NCI-H1048 (cell line): ENCODE results near the gene ZNF620.
"Not testable (repeated sequence)": the region's sequence is repeated elsewhere in the genome, so short reads cannot be mapped to it uniquely, and the experiment has no call there.

Experiments used
- DNase-seq: peaks from one replicate; lab custom pipeline; 2025; lab: John Stamatoyannopoulos, UW

Gene ZNF620

GRCh38 chr3:40505599-40506462 lies at the start of gene ZNF620:
Gene ZNF620 (plus strand): TSS chr3:40506039. CDS start chr3:40506353, 314 bp downstream.
- peak; percentile 86 for DNase-seq

- DNase-seq: no peak
These were observed 49.4 kb upstream of the ZNF620 start for GRCh38 chr3:40456279-40456939.

GRCh38 chr3:40456940-40457823 lies 48.7 kb upstream of the ZNF620 start, which contains the start of gene RPL14:
Gene RPL14 (plus strand): TSS chr3:40457339. CDS start chr3:40457472, 133 bp downstream.
- DNase-seq: peak; percentile 92

GRCh38 chr3:40458473-40458872 lies 47.4 kb upstream of the ZNF620 start:
- DNase-seq: no peak

- not testable (repeated sequence) for DNase-seq
These were observed 45.4 kb upstream of the ZNF620 start for GRCh38 chr3:40460481-40460880.

GRCh38 chr3:40461161-40461560 lies 44.7 kb upstream of the ZNF620 start:
- no peak for DNase-seq

GRCh38 chr3:40462838-40463237 lies 43.0 kb upstream of the ZNF620 start:
- not testable (repeated sequence) for DNase-seq

GRCh38 chr3:40463579-40463978 lies 42.3 kb upstream of the ZNF620 start:
- no peak for DNase-seq

GRCh38 chr3:40464339-40465110 lies 41.3 kb upstream of the ZNF620 start:
- no peak for DNase-seq

GRCh38 chr3:40465111-40465407 lies 40.8 kb upstream of the ZNF620 start:
- no peak for DNase-seq

GRCh38 chr3:40465456-40465855 lies 40.4 kb upstream of the ZNF620 start:
- no peak for DNase-seq

GRCh38 chr3:40468018-40468417 lies 37.8 kb upstream of the ZNF620 start:
- DNase-seq: no peak

- DNase-seq: no peak
These were observed 35.1 kb upstream of the ZNF620 start for GRCh38 chr3:40470701-40471100.

- peak; percentile 41 for DNase-seq
These were observed 29.1 kb upstream of the ZNF620 start, which contains the start of gene ZNF619 for GRCh38 chr3:40476478-40477470. Gene ZNF619 (plus strand): TSS chr3:40477122. CDS start chr3:40477980, 858 bp downstream.

GRCh38 chr3:40477666-40478065 lies 28.2 kb upstream of the ZNF620 start:
- DNase-seq: no peak

- no peak for DNase-seq
These were observed 18.7 kb upstream of the ZNF620 start for GRCh38 chr3:40487172-40487571.

GRCh38 chr3:40490916-40491315 lies 14.9 kb upstream of the ZNF620 start:
- no peak for DNase-seq

- no peak for DNase-seq
These were observed 11.1 kb upstream of the ZNF620 start for GRCh38 chr3:40494698-40495097.

GRCh38 chr3:40497288-40497687 lies 8.6 kb upstream of the ZNF620 start:
- no peak for DNase-seq

GRCh38 chr3:40499952-40500351 lies 5.9 kb upstream of the ZNF620 start:
- no peak for DNase-seq
